Activated T-helper 17 cell treated with anti-CD3 and anti-CD28 coated beads, Interleukin-2, amount 50 U/mL, for 72 hours (primary cell): ENCODE results near the gene WNT9A. TPM values are rescaled to one million over a fixed set of nuclear protein-coding genes. Genes with fewer than 3 reads are reported as not detected.

Source experiments
- ATAC-seq: fragments of 150-1000 bp; cut with Tn5 transposase; replicated peaks from 2 replicates; pipeline ENCODE4 v1.10.0; 2021; ENCODE audit warnings: mild to moderate bottlenecking, moderate library complexity
- H3K27ac Mint-ChIP-seq: one replicate; pipeline ENCODE4 v1.8.0; 2022; ENCODE audit warnings: mixed read lengths
- H3K27me3 Mint-ChIP-seq: one replicate; pipeline ENCODE4 v1.8.0; 2022; ENCODE audit warnings: mixed read lengths
- H3K36me3 Mint-ChIP-seq: one replicate; pipeline ENCODE4 v1.8.0; 2022; ENCODE audit warnings: low read depth, mild to moderate bottlenecking, mixed read lengths
- H3K4me1 Mint-ChIP-seq: one replicate; pipeline ENCODE4 v1.8.0; 2022; ENCODE audit warnings: mixed read lengths
- H3K4me3 Mint-ChIP-seq: one replicate; pipeline ENCODE4 v1.8.0; 2022; ENCODE audit warnings: mild to moderate bottlenecking, mixed read lengths
- H3K9me3 Mint-ChIP-seq: one replicate; pipeline ENCODE4 v1.8.0; 2022; ENCODE audit warnings: mixed read lengths
- total RNA-seq, 2 donors: library from RNA; stranded (reverse); gene quantifications; one replicate each; pipeline ENCODE4 v1.2.3, GENCODE V29; 2022

Gene WNT9A
- total RNA-seq, 2 donors from 2014 or later = 0.09 to 0.24 TPM

DNA sequence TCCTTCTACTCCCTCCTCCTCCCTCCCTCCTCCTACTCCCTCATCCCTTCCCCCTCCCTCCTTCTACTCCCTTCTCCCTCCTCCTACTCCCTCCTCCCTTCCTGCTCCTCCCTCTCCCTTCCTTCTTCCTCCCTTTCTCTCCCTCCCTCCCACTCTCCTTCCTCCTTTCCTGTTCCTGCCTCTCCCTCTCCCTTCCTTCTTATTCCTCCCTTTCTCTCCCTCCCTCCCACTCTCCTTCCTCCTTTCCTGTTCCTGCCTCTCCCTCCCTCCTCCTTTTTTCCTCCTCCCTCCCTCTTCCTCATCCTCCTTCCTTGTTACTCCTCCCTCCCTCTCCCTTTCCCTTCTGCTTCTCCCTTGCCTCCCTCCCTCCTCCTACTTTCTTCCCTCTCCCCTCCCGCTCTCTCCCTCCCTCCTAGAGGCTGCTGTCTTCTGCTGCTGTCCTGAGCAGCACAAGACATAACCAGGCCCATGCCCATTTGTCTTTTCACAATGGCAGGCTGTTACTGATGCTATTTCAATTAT is 41.1 kb downstream of the WNT9A start:
- Mint-ChIP-seq H3K36me3 (no peaks in the 10 kb centered on the region), H3K4me1 (peaks cover 5% of the 10 kb centered on the region), H3K4me3 (no peak overlapping the region), H3K27ac (no peak overlapping the region), H3K9me3 (no peaks in the 10 kb centered on the region), H3K27me3 (no peaks in the 10 kb centered on the region)
- ATAC-seq = no peak

- no peak for ATAC-seq
- H3K4me1 Mint-ChIP-seq = peaks cover 5% of the 10 kb centered on the region
- H3K27ac Mint-ChIP-seq = no peak overlapping the region
- H3K36me3 Mint-ChIP-seq = no peaks in the 10 kb centered on the region
- H3K9me3 Mint-ChIP-seq = no peaks in the 10 kb centered on the region
- no peaks in the 10 kb centered on the region for H3K27me3 Mint-ChIP-seq
- H3K4me3 Mint-ChIP-seq = no peak overlapping the region
Measured at GRCh38 chr1:227905573-227906487, 41.9 kb downstream of the WNT9A start.

DNA sequence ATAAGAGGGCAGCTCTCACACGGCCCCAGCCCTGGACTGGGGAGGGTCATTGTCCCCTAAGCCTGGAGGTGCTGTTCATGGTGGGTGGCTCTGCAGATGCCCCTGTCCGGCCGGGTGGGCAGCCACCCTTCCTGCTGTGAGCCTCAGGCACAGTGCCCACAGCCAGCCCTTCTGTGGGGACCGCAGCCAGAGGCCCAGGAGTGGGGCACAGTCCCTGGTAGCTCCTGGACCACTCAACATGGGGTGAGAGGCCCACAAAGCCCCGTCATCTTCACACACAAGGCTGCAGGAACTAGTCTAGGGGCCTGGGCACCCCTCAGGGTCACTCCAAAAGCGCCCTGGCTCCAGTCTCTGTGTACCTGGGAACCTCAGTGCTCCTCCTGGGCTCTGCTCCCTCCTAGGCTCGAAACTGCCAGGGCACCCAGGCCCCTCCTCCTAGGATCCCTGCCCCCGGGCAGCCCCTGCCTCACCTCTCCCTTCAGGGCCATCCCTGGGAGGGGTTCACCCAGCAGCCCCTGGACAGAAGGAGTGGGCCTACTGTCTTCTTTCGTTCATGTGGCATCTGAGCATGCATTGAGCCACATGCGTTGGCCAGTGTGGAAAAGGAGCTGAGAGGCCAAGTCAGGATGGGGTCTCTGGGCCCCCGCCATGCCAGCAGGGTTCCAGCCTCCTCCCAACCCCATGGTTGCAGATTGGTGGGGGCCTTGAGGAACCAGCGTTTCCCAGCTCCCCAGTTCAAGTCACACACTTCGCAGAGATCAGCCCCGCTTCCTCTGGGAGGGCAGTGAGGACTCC is 43.0 kb downstream of the WNT9A start:
- Mint-ChIP-seq H3K27me3 (no peaks in the 10 kb centered on the region), H3K9me3 (no peaks in the 10 kb centered on the region), H3K4me3 (no peak overlapping the region), H3K27ac (no peak overlapping the region), H3K4me1 (peaks cover 5% of the 10 kb centered on the region), H3K36me3 (no peaks in the 10 kb centered on the region)
- no peak for ATAC-seq

DNA sequence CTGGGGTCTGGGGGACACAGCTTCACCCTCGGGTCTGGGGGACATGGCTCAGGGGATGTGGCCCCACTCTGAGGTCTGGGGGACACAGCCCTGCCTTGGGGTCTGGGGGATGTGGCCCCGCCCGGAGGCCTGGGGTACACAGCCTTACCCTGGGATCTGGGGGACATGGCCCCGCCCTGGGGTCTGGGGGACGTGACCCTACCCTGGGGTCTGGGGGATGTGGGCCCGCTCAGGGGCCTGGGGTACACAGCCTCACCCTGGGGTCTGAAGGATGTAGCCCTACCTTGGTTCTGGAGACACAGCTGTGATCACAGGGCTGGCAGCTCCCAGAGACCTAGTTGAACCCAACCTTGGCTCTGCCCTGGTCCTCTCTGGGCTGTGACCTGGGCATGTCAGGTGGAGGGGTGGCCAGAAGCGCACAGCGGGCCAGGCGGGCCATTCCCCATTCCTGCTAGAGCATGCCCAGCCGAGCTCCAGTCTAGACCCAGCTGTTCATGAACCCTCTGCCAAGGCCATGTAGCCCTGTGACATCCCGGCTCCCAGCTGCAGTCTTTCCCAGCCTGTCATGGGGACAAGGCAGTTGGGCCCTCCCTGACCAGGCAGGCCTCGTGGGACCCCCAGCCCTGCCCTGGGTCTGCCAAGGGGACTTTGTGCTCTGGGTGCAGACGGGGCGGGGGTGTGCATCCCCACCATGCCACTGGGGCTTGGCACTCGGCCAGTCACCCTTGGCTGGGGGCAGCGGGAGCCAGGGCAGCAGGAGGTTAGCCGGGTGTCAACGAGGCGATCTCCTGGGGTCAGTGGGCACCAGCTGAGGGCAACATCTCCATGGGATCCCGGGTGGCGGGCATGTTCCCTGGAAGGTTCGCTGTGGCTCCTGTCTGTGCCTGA is 43.9 kb downstream of the WNT9A start:
- Mint-ChIP-seq H3K27me3 (no peaks in the 10 kb centered on the region), H3K36me3 (no peaks in the 10 kb centered on the region), H3K9me3 (no peaks in the 10 kb centered on the region), H3K4me3 (no peak overlapping the region), H3K4me1 (peaks cover 5% of the 10 kb centered on the region), H3K27ac (no peak overlapping the region)
- no peak for ATAC-seq

GRCh38 chr1:227903061-227903521 is 44.6 kb downstream of the WNT9A start:
- no peak for ATAC-seq
- Mint-ChIP-seq H3K27ac (no peak overlapping the region), H3K4me3 (no peak overlapping the region), H3K4me1 (peaks cover 10% of the 10 kb centered on the region), H3K36me3 (no peaks in the 10 kb centered on the region), H3K9me3 (no peaks in the 10 kb centered on the region), H3K27me3 (no peaks in the 10 kb centered on the region)

- no peaks in the 10 kb centered on the region for H3K9me3 Mint-ChIP-seq
- H3K4me3 Mint-ChIP-seq = no peak overlapping the region
- ATAC-seq = no peak
- no peaks in the 10 kb centered on the region for H3K27me3 Mint-ChIP-seq
- peaks cover 10% of the 10 kb centered on the region for H3K4me1 Mint-ChIP-seq
- no peaks in the 10 kb centered on the region for H3K36me3 Mint-ChIP-seq
- no peak overlapping the region for H3K27ac Mint-ChIP-seq
Measured at GRCh38 chr1:227902641-227902990, 45.1 kb downstream of the WNT9A start.

- no peaks in the 10 kb centered on the region for H3K27me3 Mint-ChIP-seq
- no peak overlapping the region for H3K4me3 Mint-ChIP-seq
- ATAC-seq = no peak
- H3K27ac Mint-ChIP-seq = peak overlapping the region; percentile 23
- H3K9me3 Mint-ChIP-seq = no peaks in the 10 kb centered on the region
- H3K36me3 Mint-ChIP-seq = no peaks in the 10 kb centered on the region
- peaks cover 10% of the 10 kb centered on the region for H3K4me1 Mint-ChIP-seq
Measured at GRCh38 chr1:227901906-227902640, 45.7 kb downstream of the WNT9A start.

GRCh38 chr1:227901239-227901905 is 46.4 kb downstream of the WNT9A start:
- Mint-ChIP-seq H3K36me3 (no peaks in the 10 kb centered on the region), H3K27me3 (no peaks in the 10 kb centered on the region), H3K4me1 (peaks cover 10% of the 10 kb centered on the region), H3K9me3 (no peaks in the 10 kb centered on the region), H3K27ac (no peak overlapping the region), H3K4me3 (no peak overlapping the region)
- ATAC-seq = no peak

DNA sequence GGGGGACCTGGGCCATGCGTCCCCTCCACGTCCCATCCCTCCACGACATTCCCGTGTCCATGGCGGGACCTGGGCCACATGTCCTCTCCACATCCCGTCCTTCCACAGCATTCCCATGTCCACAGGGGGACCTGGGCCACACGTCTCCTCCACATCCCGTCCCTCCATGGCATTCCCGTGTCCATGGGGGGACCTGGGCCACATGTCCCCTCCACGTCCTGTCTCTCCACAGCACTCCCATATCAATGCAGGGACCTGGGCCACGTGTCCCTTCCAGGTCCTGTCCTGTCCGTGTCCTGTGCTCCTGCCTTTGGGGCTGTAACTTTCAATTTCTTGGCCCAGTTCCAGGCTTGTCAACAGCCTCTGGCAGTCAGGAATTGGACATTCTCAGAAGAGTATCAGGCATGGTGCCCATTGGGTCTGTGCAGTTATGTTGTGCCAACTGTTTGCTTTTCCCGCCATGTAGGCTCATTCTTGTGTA is 47.1 kb downstream of the WNT9A start:
- ATAC-seq = no peak
- Mint-ChIP-seq H3K36me3 (no peaks in the 10 kb centered on the region), H3K27ac (no peak overlapping the region), H3K4me1 (peaks cover 10% of the 10 kb centered on the region), H3K4me3 (no peak overlapping the region), H3K9me3 (no peaks in the 10 kb centered on the region), H3K27me3 (no peaks in the 10 kb centered on the region)

GRCh38 chr1:227899820-227900449 is 47.8 kb downstream of the WNT9A start:
- Mint-ChIP-seq H3K4me3 (no peak overlapping the region), H3K27me3 (no peaks in the 10 kb centered on the region), H3K9me3 (no peaks in the 10 kb centered on the region), H3K4me1 (peaks cover 10% of the 10 kb centered on the region), H3K27ac (peak overlapping the region; percentile 26), H3K36me3 (no peaks in the 10 kb centered on the region)
- ATAC-seq = no peak

- Mint-ChIP-seq H3K4me1 (peaks cover 10% of the 10 kb centered on the region), H3K9me3 (no peaks in the 10 kb centered on the region), H3K4me3 (no peak overlapping the region), H3K27me3 (no peaks in the 10 kb centered on the region), H3K36me3 (no peaks in the 10 kb centered on the region), H3K27ac (peak overlapping the region; percentile 26)
- ATAC-seq = no peak
Measured at GRCh38 chr1:227899141-227899819, 48.5 kb downstream of the WNT9A start.

DNA sequence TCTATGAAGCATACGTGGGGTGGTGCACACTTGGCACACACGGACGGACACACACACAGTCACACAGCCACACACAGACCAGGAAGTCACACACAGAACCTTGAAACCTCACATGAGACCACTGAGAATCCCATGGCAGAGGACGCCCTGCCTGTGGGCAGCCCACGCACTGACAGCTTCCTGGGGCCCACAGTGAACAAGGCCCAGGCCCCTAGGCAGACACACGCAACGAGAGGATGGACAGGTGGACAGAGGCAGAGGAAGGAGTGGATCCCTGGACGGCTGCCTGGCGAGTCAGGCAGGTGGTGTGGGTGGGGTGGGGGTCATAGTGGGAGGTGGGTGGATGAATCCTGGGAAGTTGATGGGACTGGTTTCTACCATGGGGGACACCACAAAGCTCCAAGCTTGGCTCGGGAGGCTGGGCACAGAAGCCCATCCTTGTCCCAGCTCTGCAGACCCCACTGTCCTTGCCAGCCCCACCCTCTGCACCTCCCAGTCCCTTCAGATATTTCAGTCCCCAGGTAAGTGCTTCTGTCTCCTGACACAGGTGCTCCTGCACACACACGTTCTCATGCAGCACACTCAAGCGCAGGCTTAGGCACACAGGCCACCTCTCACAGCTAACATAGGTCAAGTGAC is 49.1 kb downstream of the WNT9A start:
- H3K4me1 Mint-ChIP-seq = peaks cover 10% of the 10 kb centered on the region
- no peak overlapping the region for H3K27ac Mint-ChIP-seq
- no peak overlapping the region for H3K4me3 Mint-ChIP-seq
- no peaks in the 10 kb centered on the region for H3K9me3 Mint-ChIP-seq
- H3K27me3 Mint-ChIP-seq = no peaks in the 10 kb centered on the region
- no peak for ATAC-seq
- H3K36me3 Mint-ChIP-seq = no peaks in the 10 kb centered on the region
